HepG2 (cell line): Measurements from ENCODE around the gene LRRC45. TPM values are rescaled to one million over a fixed set of nuclear protein-coding genes. Genes with fewer than 3 reads are reported as not detected.
A peak's percentile ranks its signal among the peaks of the same experiment; 100 is the strongest.

Experiments used
- IRF9 ChIP-seq: sonication (generic); formaldehyde crosslinking; IDR thresholded peaks from 2 replicates; pipeline ENCODE4 v1.8.0; 2022; ENCODE audit warnings: missing genetic modification reagents, mild to moderate bottlenecking, borderline replicate concordance
- KAT2B ChIP-seq: fragments of 150-350 bp; IDR thresholded peaks from 2 replicates; pipeline ENCODE4 v1.6.1; 2014; ENCODE audit warnings: low read depth, low read length, borderline replicate concordance
- NFE2L1 ChIP-seq: sonication (generic); formaldehyde crosslinking; IDR thresholded peaks from 2 replicates; pipeline ENCODE4 v1.4.0; 2020; ENCODE audit warnings: missing genetic modification reagents, mild to moderate bottlenecking, borderline replicate concordance
- NFYB ChIP-seq: sonication (generic); formaldehyde crosslinking; IDR thresholded peaks from 2 replicates; pipeline ENCODE4 v1.4.0; 2020; ENCODE audit warnings: missing genetic modification reagents
- NONO ChIP-seq, 2 experiments: fragments of 450-650 bp in 1 of 2; sonication (generic) in 1 of 2; formaldehyde crosslinking in 1 of 2; IDR thresholded peaks in 1 of 2; conservative IDR thresholded peaks in 1 of 2; 2 replicates each; pipeline versions ENCODE4 v1.6.1 to v1.8.0; 2017 to 2022; ENCODE audit warnings: mild to moderate bottlenecking in 1 of 2, missing genetic modification reagents in 1 of 2, moderate library complexity in 1 of 2
- PHF8 ChIP-seq: sonication (generic); formaldehyde crosslinking; IDR thresholded peaks from 2 replicates; pipeline ENCODE4 v1.5.0; 2020; ENCODE audit warnings: missing genetic modification reagents
- PITX1 ChIP-seq: sonication (generic); formaldehyde crosslinking; IDR thresholded peaks from 2 replicates; pipeline ENCODE4 v1.5.1; 2020; ENCODE audit warnings: mild to moderate bottlenecking, missing genetic modification reagents
- RFX1 ChIP-seq: fragments of 450-650 bp; IDR thresholded peaks from 2 replicates; pipeline ENCODE4 v1.6.1; 2017
- ZFX ChIP-seq: sonication (generic); formaldehyde crosslinking; IDR thresholded peaks from 2 replicates; pipeline ENCODE4 v1.4.0; 2020; ENCODE audit warnings: mild to moderate bottlenecking, low read depth, missing genetic modification reagents, moderate library complexity
- ZMAT3 ChIP-seq: sonication (generic); formaldehyde crosslinking; conservative IDR thresholded peaks from 2 replicates; pipeline ENCODE4 v1.7.0; 2021; ENCODE audit warnings: missing genetic modification reagents
- ZMYM3 ChIP-seq: sonication (generic); formaldehyde crosslinking; IDR thresholded peaks from 2 replicates; pipeline ENCODE4 v1.5.1; 2020; ENCODE audit warnings: mild to moderate bottlenecking, missing genetic modification reagents
- ZNF205 ChIP-seq: IDR thresholded peaks from 2 replicates; pipeline ENCODE4 v1.6.1; 2018; ENCODE audit warnings: missing biosample characterization, missing genetic modification reagents
- ZNF317 ChIP-seq: sonication (generic); formaldehyde crosslinking; IDR thresholded peaks from 2 replicates; pipeline ENCODE4 v1.5.0; 2020; ENCODE audit warnings: mild to moderate bottlenecking, missing genetic modification reagents
- ZNF33A ChIP-seq: sonication (generic); formaldehyde crosslinking; IDR thresholded peaks from 2 replicates; pipeline ENCODE4 v1.5.1; 2020; ENCODE audit warnings: missing genetic modification reagents, mild to moderate bottlenecking, moderate library complexity, borderline replicate concordance
- ZNF670 ChIP-seq: sonication (generic); formaldehyde crosslinking; IDR thresholded peaks from 2 replicates; pipeline ENCODE4 v1.8.0; 2022; ENCODE audit warnings: mild to moderate bottlenecking, missing genetic modification reagents, borderline replicate concordance
- polyA plus RNA-seq, 8 experiments: library from polyadenylated mRNA; depleted of rRNA in 3 of 8; stranded (reverse) in 7 of 8; unstranded in 1 of 8; fragments of >200 nt; fragmentation: Illumina TruSeq in 4 of 8; extraction: Trizol in 4 of 8; gene quantifications; 2 replicates each; pipeline versions ENCODE4 v1.2.1 to v1.2.3, GENCODE V29; 2011 to 2016; ENCODE audit warnings: low read depth in 4 of 8, missing spikeins in 1 of 8, mixed read lengths in 1 of 8; ENCODE audit not compliant: insufficient read depth in 1 of 8
- total RNA-seq, 5 experiments: library from RNA; depleted of rRNA; stranded (reverse); fragments of >200 nt; fragmentation: Illumina TruSeq; extraction: Trizol; gene quantifications; 2 replicates each; pipeline ENCODE4 v1.2.3, GENCODE V29; 2016; ENCODE audit warnings: low read depth in 1 of 5
- TF ChIP-seq, protein P1 (sequence below): sonication (generic); formaldehyde crosslinking; IDR thresholded peaks from 2 replicates; pipeline ENCODE4 v1.5.1; 2020; ENCODE audit warnings: mild to moderate bottlenecking, missing genetic modification reagents
- TF ChIP-seq, protein P2 (sequence below): IDR thresholded peaks from 2 replicates; pipeline ENCODE4 v1.6.1; 2016; ENCODE audit warnings: low read depth, borderline replicate concordance
- TF ChIP-seq, protein P3 (sequence below): sonication (generic); formaldehyde crosslinking; IDR thresholded peaks from 2 replicates; pipeline ENCODE4 v1.4.0; 2020; ENCODE audit warnings: missing genetic modification reagents, borderline replicate concordance
- TF ChIP-seq, protein P4 (sequence below): sonication (generic); IDR thresholded peaks from 2 replicates; pipeline ENCODE4 v1.6.1; 2016; ENCODE audit warnings: low read depth, borderline replicate concordance

The LRRC45 gene
- total and polyA plus RNA-seq, 2 of the 13 experiments (the other 11 are each of a cell fraction or from before 2014, with no cell fraction given), result 11.6 to 48.1 TPM

DNA sequence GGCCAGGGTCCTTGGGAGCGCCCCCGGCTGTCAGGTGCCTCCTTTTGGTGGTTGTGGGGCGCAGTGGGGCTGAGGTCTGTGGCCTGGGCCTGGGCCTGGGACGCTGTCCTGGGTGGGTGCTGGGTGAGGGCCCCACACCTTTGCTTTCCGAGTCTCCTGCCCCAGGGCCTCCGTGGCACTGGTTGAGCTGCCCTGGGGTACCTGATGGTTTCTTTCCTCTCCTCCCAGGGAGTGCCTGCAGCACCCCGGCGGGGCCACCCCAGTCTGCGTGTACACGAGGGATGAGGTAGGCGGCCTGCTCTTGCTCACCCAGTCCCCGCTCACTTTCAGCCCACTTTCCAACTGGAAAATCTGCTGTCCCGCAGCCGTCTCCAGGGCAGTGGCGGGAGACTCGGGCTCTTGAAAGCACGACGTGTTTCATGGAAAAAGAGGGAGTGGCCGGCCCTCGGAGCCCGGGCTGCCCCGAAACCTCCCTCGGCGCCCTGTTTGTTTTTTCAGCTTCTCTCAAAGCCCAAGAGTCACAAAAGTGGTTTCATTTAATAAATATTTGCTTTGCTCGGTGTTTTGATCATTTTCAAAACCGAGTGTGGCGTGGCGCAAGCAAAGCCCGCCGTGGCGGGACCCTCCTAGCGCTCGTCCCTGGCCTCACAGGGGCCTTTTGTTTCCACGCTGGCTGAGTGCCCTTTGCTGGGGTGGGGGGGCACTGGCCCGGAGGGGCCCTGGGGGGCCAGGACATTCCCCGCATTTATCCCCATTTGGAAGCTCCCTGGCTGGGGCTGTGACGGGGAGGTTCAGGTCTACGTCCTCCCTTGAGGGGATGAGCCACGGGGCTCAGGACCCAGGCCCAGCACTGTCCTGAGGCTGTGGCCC, 28.3 kb upstream of the LRRC45 start (continued):
- TF ChIP-seq, protein P1, sequence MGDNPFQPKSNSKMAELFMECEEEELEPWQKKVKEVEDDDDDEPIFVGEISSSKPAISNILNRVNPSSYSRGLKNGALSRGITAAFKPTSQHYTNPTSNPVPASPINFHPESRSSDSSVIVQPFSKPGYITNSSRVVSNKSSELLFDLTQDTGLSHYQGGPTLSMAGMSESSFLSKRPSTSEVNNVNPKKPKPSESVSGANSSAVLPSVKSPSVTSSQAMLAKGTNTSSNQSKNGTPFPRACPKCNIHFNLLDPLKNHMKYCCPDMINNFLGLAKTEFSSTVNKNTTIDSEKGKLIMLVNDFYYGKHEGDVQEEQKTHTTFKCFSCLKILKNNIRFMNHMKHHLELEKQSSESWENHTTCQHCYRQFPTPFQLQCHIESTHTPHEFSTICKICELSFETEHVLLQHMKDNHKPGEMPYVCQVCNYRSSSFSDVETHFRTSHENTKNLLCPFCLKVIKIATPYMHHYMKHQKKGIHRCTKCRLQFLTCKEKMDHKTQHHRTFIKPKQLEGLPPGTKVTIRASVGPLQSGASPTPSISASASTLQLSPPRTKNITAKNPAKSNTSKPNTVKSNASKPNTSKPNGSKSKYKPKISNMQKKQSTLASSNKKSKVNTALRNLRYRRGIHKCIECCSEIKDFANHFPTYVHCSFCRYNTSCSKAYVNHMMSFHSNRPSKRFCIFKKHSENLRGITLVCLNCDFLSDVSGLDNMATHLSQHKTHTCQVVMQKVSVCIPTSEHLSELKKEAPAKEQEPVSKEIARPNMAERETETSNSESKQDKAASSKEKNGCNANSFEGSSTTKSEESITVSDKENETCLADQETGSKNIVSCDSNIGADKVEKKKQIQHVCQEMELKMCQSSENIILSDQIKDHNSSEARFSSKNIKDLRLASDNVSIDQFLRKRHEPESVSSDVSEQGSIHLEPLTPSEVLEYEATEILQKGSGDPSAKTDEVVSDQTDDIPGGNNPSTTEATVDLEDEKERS (CRISPR knock-in tag), result peak; percentile 61
- TF ChIP-seq ZFX, result peak; percentile 72
- TF ChIP-seq ZNF33A (CRISPR knock-in tag), result peak; percentile 94; the same call in 1 of the 2 replicates
- no peak for TF ChIP-seq KAT2B
- TF ChIP-seq ZNF670, result peak; percentile 92
- TF ChIP-seq PHF8 (CRISPR knock-in tag), result no peak; the same call in none of the 2 replicates
- TF ChIP-seq ZMYM3 (CRISPR knock-in tag), result no peak
- TF ChIP-seq, protein P2, sequence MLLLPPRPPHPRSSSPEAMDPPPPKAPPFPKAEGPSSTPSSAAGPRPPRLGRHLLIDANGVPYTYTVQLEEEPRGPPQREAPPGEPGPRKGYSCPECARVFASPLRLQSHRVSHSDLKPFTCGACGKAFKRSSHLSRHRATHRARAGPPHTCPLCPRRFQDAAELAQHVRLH (CRISPR knock-in tag), result no peak; the same call in 1 of the 2 replicates
- no peak for TF ChIP-seq NFE2L1 (CRISPR knock-in tag)
- TF ChIP-seq ZNF205 (CRISPR knock-in tag), result no peak
- peak; percentile 88 for TF ChIP-seq PITX1 (CRISPR knock-in tag)
- TF ChIP-seq RFX1, result no peak
- TF ChIP-seq NFYB (CRISPR knock-in tag), result no peak
- TF ChIP-seq, protein P3, sequence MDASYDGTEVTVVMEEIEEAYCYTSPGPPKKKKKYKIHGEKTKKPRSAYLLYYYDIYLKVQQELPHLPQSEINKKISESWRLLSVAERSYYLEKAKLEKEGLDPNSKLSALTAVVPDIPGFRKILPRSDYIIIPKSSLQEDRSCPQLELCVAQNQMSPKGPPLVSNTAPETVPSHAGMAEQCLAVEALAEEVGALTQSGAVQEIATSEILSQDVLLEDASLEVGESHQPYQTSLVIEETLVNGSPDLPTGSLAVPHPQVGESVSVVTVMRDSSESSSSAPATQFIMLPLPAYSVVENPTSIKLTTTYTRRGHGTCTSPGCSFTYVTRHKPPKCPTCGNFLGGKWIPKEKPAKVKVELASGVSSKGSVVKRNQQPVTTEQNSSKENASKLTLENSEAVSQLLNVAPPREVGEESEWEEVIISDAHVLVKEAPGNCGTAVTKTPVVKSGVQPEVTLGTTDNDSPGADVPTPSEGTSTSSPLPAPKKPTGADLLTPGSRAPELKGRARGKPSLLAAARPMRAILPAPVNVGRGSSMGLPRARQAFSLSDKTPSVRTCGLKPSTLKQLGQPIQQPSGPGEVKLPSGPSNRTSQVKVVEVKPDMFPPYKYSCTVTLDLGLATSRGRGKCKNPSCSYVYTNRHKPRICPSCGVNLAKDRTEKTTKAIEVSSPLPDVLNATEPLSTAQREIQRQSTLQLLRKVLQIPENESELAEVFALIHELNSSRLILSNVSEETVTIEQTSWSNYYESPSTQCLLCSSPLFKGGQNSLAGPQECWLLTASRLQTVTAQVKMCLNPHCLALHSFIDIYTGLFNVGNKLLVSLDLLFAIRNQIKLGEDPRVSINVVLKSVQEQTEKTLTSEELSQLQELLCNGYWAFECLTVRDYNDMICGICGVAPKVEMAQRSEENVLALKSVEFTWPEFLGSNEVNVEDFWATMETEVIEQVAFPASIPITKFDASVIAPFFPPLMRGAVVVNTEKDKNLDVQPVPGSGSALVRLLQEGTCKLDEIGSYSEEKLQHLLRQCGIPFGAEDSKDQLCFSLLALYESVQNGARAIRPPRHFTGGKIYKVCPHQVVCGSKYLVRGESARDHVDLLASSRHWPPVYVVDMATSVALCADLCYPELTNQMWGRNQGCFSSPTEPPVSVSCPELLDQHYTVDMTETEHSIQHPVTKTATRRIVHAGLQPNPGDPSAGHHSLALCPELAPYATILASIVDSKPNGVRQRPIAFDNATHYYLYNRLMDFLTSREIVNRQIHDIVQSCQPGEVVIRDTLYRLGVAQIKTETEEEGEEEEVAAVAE (CRISPR knock-in tag), result 0 out of 2 replicates have a peak, but pooled peaks have one; percentile 30
- 0 out of 2 replicates have a peak, but pooled peaks have one; percentile 63 for TF ChIP-seq ZNF317 (CRISPR knock-in tag)
- TF ChIP-seq, protein P4, sequence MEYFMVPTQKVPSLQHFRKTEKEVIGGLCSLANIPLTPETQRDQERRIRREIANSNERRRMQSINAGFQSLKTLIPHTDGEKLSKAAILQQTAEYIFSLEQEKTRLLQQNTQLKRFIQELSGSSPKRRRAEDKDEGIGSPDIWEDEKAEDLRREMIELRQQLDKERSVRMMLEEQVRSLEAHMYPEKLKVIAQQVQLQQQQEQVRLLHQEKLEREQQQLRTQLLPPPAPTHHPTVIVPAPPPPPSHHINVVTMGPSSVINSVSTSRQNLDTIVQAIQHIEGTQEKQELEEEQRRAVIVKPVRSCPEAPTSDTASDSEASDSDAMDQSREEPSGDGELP, result peak; percentile 48
- TF ChIP-seq IRF9, result no peak
- peak; percentile 2; the same call in 1 of the 2 replicates for TF ChIP-seq ZMAT3
- TF ChIP-seq NONO (IDR thresholded peaks at IDR 0.05), result no peak
- TF ChIP-seq NONO (CRISPR knock-in tag; conservative IDR thresholded peaks at IDR 0.05), result no peak
